Activated T-cell treated with anti-CD3 and anti-CD28 coated beads, Interleukin-2, amount 50 U/mL, for 24 hours (primary cell): ENCODE data around the gene C1QA.

Experiments
- DNase-seq: peaks from one replicate; pipeline ENCODE4 v3.0.0-alpha.2; 2020
- H3K27ac Mint-ChIP-seq: 2 replicates; pipeline ENCODE4 v1.8.0; 2020; ENCODE audit warnings: mild to moderate bottlenecking, mixed read lengths
- H3K27me3 Mint-ChIP-seq: 2 replicates; pipeline ENCODE4 v1.8.0; 2020; ENCODE audit warnings: mixed read lengths
- H3K36me3 Mint-ChIP-seq: 2 replicates; pipeline ENCODE4 v1.8.0; 2020; ENCODE audit warnings: low read depth, mixed read lengths
- H3K4me1 Mint-ChIP-seq: 2 replicates; pipeline ENCODE4 v1.8.0; 2020; ENCODE audit warnings: low read depth, mixed read lengths
- H3K4me3 Mint-ChIP-seq: 2 replicates; pipeline ENCODE4 v1.8.0; 2020; ENCODE audit warnings: mild to moderate bottlenecking, moderate library complexity, mixed read lengths
- H3K9me3 Mint-ChIP-seq: 2 replicates; pipeline ENCODE4 v1.8.0; 2020; ENCODE audit warnings: mixed read lengths

C1QA gene

DNA sequence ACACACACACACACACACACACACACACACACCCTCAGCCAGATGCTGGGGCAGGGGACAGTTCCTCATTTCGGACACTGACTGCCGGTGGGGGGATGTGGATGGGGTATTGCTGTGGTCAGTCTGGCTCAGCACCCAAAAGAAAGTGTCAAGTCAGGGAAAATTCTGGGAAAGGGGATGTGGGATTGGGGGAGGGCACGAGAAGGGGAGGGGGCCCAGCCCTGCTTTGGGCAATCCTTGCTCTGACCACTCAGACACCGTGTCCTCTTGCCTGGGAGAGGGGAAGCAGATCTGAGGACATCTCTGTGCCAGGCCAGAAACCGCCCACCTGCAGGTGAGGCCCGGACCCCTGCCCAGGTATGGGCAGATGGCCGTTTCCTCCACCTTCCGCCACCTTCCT is 7.0 kb downstream of the C1QA start, which contains the start of gene C1QC:
TSS of gene C1QC (plus strand) at position 253 of the 400 bp plus-strand sequence. CDS start 391 bp downstream, outside the sequence.
- DNase-seq = no peak
- no peaks in the 10 kb centered on the region for H3K4me1 Mint-ChIP-seq
- no peak within 1 kb of the TSS for H3K4me3 Mint-ChIP-seq
- H3K36me3 Mint-ChIP-seq = no peaks in the 10 kb centered on the region
- no peak within 1 kb of the TSS for H3K27ac Mint-ChIP-seq
- peaks cover 47% of the 10 kb centered on the region for H3K27me3 Mint-ChIP-seq
- no peaks in the 10 kb centered on the region for H3K9me3 Mint-ChIP-seq

DNA sequence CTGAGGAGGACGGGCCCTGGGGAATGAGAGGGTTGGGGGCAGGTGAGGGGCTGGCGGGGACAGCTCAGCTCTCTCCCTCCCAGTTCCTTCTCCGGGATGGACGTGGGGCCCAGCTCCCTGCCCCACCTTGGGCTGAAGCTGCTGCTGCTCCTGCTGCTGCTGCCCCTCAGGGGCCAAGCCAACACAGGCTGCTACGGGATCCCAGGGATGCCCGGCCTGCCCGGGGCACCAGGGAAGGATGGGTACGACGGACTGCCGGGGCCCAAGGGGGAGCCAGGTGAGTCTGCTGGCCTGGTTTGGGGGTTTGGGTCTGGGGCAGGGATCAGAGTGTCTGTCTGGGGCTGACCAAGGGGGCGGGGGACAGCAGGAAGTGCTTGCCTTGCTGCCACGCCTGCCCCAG is 7.5 kb downstream of the C1QA start:
- H3K36me3 Mint-ChIP-seq = no peaks in the 10 kb centered on the region
- H3K27ac Mint-ChIP-seq = no peak overlapping the region
- no peak overlapping the region for H3K4me3 Mint-ChIP-seq

DNA sequence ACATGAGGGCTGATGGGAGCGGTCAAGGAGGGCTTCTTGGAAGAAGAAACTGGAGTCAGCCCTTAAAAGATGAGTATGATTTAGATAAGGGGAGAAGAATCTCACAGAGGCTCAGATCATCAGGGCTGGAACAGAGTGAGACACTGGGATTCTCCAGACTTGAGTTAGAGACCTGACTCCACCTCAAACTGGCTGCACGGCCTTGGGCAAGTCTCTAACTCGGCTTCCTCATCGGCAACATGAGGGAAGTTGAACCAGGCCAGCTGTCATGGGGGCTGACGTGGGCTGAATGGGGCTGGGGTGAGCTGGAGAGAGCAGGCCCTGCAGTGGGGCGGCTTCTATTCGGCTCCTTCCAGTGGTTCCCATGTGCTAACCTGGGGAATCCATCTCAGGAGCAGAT is 9.5 kb downstream of the C1QA start:
- H3K4me3 Mint-ChIP-seq = no peak overlapping the region
- no peaks in the 10 kb centered on the region for H3K9me3 Mint-ChIP-seq
- H3K27ac Mint-ChIP-seq = no peak overlapping the region
- DNase-seq = no peak
- H3K4me1 Mint-ChIP-seq = no peaks in the 10 kb centered on the region
- H3K36me3 Mint-ChIP-seq = no peaks in the 10 kb centered on the region
- peaks cover 35% of the 10 kb centered on the region for H3K27me3 Mint-ChIP-seq

More for the DNA sequence above, 7.5 kb downstream of the C1QA start:
- Mint-ChIP-seq H3K27me3 (peaks cover 47% of the 10 kb centered on the region), H3K9me3 (no peaks in the 10 kb centered on the region), H3K4me1 (no peaks in the 10 kb centered on the region)
- DNase-seq = no peak

DNA sequence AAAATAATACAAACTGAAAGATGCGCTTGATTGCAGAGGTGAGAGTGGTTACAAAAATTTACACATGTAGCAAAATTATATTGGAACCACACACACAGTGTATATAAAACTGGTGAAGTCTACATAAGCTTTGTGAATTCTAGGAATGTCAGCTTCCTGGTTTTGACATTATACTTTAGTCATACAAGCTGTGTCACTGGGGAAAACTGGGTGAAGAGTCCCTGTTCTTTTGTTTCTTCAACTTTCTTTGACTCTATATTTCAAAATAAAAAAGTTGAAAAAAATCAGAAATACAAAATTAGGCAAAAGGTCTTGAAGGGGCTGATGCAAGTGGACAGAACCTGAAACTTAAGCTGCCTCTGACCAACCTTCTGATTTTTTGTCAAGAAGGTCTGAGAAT is 10.0 kb downstream of the C1QA start:
- peaks cover 31% of the 10 kb centered on the region for H3K27me3 Mint-ChIP-seq
- no peak overlapping the region for H3K4me3 Mint-ChIP-seq
- H3K36me3 Mint-ChIP-seq = no peaks in the 10 kb centered on the region
- DNase-seq = no peak
- H3K4me1 Mint-ChIP-seq = no peaks in the 10 kb centered on the region
- no peaks in the 10 kb centered on the region for H3K9me3 Mint-ChIP-seq
- H3K27ac Mint-ChIP-seq = no peak overlapping the region

DNA sequence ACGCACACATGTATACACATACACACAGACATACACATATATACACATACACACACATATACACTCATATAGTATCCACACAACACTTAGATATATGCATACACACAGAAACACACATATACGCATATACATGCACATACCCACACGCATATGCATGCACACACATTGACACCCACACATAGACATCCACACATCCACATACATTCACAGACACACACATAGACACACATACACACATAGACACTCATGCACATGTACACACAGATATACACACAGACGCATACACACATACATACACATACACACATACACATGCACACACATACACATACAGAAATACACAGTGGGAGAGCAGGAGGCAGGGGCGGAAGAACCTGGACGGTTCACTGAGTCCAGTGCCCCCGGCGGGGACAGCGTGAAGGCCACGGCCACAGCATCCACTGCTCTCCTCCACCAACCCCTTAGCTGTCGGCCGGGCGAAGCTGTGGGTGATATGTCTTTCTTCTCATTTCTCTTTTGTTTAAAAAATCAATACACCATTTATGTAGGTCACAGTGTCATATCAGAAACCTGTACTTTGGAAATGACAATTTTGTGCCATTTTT is 13.8 kb downstream of the C1QA start:
- H3K36me3 Mint-ChIP-seq = no peaks in the 10 kb centered on the region
- H3K27me3 Mint-ChIP-seq = peaks cover 19% of the 10 kb centered on the region
- H3K4me1 Mint-ChIP-seq = no peaks in the 10 kb centered on the region
- no peak for DNase-seq
- no peak overlapping the region for H3K27ac Mint-ChIP-seq
- no peak overlapping the region for H3K4me3 Mint-ChIP-seq
- no peaks in the 10 kb centered on the region for H3K9me3 Mint-ChIP-seq

DNA sequence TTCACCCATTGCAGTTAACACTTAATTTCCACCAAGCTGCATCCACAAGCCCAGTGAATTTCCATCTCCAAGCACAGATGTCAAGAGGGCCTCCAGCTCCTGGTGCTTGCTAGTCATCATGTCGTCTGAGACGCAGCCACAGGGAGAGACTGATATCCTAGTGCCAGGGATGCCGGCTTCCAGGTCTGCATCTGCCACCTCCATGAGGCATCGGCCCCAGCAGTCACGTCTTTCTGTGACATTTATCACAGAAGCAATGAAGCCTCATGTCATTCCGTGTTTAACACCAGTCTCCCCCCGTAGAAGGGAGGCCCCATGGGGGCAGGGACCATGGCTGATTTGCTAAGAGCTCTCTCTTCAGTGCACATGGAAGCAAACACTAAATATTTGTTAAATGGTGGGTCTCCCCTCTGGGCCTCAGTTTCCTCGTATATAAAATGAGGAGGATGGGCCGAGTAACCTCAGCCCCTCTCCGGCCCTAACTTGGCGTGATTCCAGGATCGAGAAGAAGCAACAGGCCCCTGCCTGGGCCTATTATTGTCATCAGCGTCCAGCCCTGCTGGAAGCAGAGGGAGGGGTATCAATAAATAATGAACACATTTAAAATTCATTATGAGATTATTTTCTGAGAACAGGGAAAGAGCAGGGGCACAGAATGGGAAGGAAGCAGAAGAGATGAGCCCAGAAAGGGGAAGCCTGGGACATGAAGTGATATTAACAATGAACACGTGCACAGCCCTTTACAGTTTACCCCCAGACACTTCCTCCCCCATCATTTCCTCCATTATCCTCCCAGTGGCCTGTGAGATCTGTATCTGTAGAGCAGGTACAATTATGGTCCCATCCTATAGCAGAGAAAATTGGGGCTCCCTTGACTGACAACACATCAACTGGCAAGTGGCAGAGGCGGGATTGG is 15.8 kb downstream of the C1QA start:
- Mint-ChIP-seq H3K9me3 (no peaks in the 10 kb centered on the region), H3K27ac (no peak overlapping the region), H3K27me3 (peaks cover 26% of the 10 kb centered on the region), H3K36me3 (no peaks in the 10 kb centered on the region), H3K4me1 (no peaks in the 10 kb centered on the region), H3K4me3 (no peak overlapping the region)
- DNase-seq = no peak

DNA sequence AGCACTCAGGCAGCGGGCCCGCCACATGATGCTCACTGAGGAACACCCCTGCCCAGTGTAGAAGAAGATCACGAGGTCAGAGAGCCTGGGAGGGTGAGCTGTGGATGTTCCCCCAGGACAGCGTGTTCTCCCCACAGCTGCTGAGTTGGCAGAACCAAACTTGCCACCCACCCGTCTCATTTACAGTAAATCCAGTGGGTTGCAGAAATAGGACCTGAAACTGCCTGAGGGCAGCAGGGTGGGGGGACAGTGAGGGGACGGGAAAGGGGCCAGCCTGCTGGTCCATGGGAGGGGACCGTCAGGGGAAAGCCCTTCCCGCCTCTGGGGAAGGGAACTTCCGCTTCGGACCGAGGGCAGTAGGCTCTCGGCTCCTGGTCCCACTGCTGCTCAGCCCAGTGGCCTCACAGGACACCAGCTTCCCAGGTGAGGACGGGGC is 16.5 kb downstream of the C1QA start, which contains the start of gene C1QB:
TSS of gene C1QB (plus strand) at position 356 of the 436 bp plus-strand sequence. CDS start 6,227 bp downstream, outside the sequence.
- H3K36me3 Mint-ChIP-seq = no peaks in the 10 kb centered on the region
- H3K4me1 Mint-ChIP-seq = no peaks in the 10 kb centered on the region
- DNase-seq = no peak
- H3K27ac Mint-ChIP-seq = no peak within 1 kb of the TSS
- H3K27me3 Mint-ChIP-seq = peaks cover 26% of the 10 kb centered on the region
- no peak within 1 kb of the TSS for H3K4me3 Mint-ChIP-seq
- H3K9me3 Mint-ChIP-seq = no peaks in the 10 kb centered on the region

DNA sequence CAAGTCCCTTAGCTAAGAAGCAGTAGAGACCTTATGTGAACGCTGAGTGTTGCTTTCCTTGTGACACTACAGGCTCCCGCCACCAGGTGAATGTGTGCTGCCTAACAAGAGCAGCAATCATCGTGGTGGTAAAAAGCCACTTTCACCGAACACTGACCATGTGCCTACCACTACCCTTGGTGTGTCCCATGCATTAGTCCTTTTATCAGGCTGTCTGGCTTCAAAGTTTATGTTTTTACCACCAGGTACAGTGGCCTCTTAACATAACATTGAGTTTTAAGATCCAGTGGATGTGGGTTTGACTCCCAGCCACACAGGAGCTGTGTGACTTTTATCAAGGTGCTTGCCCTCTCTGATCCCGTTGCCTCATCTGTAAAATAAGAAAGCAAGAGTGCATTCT is 18.3 kb downstream of the C1QA start:
- no peaks in the 10 kb centered on the region for H3K4me1 Mint-ChIP-seq
- no peaks in the 10 kb centered on the region for H3K36me3 Mint-ChIP-seq
- no peaks in the 10 kb centered on the region for H3K9me3 Mint-ChIP-seq
- no peak overlapping the region for H3K4me3 Mint-ChIP-seq
- no peak for DNase-seq
- H3K27ac Mint-ChIP-seq = no peak overlapping the region
- H3K27me3 Mint-ChIP-seq = peaks cover 30% of the 10 kb centered on the region

DNA sequence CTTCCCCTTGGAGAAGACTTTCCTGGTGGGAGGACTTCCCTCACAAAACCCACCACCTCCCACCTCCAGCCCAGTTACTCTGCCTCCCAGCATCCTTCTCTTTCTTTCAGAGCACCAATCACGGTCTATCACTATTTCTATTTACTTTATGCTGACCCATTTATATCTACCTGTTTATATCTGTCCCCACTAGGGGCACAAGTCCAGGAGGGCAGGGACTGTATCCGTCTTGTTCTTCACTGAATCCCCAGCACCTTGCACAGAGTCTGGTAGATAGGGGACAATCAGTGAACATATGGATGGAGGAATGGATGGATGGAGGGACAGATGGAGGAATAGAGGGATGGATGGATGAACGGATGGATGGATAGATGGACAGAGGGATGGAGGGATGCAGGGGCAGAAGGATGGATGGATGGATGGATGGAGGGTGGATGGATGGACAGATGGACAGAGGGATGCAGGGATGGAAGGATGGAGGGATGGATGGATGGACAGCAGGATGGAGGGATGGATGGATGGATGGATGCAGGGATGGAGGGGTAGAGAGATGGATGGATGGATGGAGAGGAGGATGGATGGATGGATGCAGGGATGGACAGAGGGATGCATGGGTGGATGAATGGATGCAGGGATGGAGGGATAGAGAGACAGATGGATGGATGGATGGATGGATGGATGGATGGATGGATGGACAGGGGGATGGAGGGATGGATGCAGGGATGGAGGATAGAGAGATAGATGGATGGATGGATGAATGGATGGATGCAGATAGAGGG is 22.1 kb downstream of the C1QA start:
- Mint-ChIP-seq H3K27ac (no peak overlapping the region), H3K4me1 (no peaks in the 10 kb centered on the region), H3K4me3 (no peak overlapping the region), H3K9me3 (no peaks in the 10 kb centered on the region), H3K27me3 (peaks cover 25% of the 10 kb centered on the region), H3K36me3 (no peaks in the 10 kb centered on the region)
- no peak for DNase-seq

DNA sequence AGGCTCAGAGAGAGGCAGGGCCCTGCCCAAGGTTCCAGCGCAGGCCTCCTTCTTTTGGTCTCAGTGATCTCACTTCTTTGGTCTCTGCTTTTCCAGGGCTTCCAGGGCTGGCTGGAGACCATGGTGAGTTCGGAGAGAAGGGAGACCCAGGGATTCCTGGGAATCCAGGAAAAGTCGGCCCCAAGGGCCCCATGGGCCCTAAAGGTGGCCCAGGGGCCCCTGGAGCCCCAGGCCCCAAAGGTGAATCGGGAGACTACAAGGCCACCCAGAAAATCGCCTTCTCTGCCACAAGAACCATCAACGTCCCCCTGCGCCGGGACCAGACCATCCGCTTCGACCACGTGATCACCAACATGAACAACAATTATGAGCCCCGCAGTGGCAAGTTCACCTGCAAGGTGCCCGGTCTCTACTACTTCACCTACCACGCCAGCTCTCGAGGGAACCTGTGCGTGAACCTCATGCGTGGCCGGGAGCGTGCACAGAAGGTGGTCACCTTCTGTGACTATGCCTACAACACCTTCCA is 24.4 kb downstream of the C1QA start:
- no peaks in the 10 kb centered on the region for H3K36me3 Mint-ChIP-seq
- no peaks in the 10 kb centered on the region for H3K9me3 Mint-ChIP-seq
- no peak overlapping the region for H3K4me3 Mint-ChIP-seq
- no peak for DNase-seq
- H3K27ac Mint-ChIP-seq = no peak overlapping the region
- no peaks in the 10 kb centered on the region for H3K4me1 Mint-ChIP-seq
- peaks cover 18% of the 10 kb centered on the region for H3K27me3 Mint-ChIP-seq

DNA sequence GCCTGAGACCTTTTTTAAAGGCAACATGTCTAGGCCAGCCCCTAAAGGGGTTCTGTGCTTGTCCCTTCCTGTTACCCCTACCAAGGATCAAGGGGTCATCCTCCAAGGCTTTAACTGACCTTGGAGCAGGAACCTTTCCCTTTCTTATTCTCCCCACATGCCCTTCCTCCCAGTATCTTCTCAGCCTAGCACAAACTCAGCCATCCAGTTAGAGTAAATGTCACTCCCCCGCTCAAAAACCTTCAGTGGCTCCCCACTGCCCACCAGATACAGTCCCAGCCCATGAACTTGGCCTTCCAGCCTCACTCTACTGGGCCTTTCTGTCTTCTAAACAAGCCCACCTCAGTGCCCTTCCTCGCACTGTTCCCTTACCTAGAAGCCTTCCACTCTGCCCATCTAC is 25.5 kb downstream of the C1QA start:
- H3K36me3 Mint-ChIP-seq = no peaks in the 10 kb centered on the region
- peaks cover 10% of the 10 kb centered on the region for H3K27me3 Mint-ChIP-seq
- no peaks in the 10 kb centered on the region for H3K9me3 Mint-ChIP-seq
- DNase-seq = no peak
- H3K4me1 Mint-ChIP-seq = no peaks in the 10 kb centered on the region
- no peak overlapping the region for H3K4me3 Mint-ChIP-seq
- H3K27ac Mint-ChIP-seq = no peak overlapping the region

DNA sequence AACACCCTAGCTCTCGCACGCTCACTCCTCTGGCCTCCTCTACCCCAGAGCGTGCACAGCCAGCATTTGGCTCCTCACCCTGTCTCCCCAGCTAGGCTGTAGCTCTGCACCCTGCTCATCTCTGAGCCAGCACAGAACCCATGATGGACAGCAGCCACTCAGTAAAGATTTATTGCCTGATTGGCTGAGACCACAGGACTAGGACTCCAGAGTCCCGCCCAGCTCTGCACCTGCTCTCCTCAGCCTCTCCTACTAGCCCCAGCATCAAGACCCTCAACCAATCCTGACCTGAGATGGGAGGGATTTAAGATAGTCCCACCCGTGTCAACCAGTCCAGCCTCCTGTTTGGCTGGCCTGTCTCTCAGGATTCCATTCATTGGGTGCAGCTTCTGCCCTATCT is 25.9 kb downstream of the C1QA start:
- no peak overlapping the region for H3K4me3 Mint-ChIP-seq
- DNase-seq = no peak

DNA sequence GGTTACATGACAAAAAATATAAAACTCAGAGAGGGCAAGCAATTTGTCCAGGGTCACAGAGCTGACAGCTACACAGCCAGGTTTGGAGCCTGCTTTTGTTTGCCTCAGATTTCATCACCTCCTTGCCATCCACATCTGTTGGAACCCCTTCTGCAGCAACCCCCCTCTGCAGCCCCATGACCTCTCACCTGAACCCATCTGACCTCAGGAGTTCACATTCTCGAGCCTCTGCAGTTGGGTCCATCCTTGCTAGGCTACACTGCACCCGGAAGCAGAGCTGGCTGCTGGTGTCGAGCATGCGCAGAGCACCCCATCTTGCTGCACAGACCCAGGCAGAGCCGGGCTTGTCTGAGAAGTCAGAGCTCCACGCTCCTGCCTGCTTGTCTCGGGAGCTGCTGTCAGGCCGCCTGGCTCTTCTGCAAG is 26.6 kb downstream of the C1QA start:
- Mint-ChIP-seq H3K27me3 (peaks cover 19% of the 10 kb centered on the region), H3K9me3 (no peaks in the 10 kb centered on the region), H3K27ac (no peak overlapping the region), H3K36me3 (no peaks in the 10 kb centered on the region), H3K4me1 (no peaks in the 10 kb centered on the region), H3K4me3 (no peak overlapping the region)
- DNase-seq = no peak

More for the DNA sequence above, 25.9 kb downstream of the C1QA start:
- Mint-ChIP-seq H3K27ac (no peak overlapping the region), H3K27me3 (peaks cover 13% of the 10 kb centered on the region), H3K4me1 (no peaks in the 10 kb centered on the region), H3K36me3 (no peaks in the 10 kb centered on the region), H3K9me3 (no peaks in the 10 kb centered on the region)

DNA sequence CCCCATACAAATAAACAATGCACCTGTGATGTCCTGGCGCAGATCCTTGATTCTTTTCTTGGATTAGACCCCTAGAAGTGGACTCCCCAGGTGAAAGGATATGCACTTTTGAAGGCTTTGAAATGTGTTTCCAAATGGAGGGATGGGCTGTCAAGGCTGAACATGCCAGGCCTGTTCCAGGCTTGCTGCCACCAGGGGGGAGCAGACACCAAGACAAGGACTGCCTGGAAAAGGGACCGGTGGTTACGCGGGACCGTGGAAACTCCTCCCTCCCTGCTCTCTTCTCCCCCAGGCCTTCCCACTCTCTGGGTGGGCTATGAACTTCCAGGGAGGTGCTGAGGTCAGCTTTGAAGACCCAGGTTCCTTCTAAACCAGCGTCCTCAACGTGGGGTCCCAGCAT is 29.3 kb downstream of the C1QA start:
- Mint-ChIP-seq H3K9me3 (no peaks in the 10 kb centered on the region), H3K27ac (no peak overlapping the region), H3K4me1 (no peaks in the 10 kb centered on the region), H3K4me3 (no peak overlapping the region), H3K36me3 (no peaks in the 10 kb centered on the region), H3K27me3 (peaks cover 32% of the 10 kb centered on the region)
- DNase-seq = no peak
